Right forelimb (tissue), 1 donor: ENCODE measurements around the gene GSTO2.

Source experiments
- DNase-seq: peaks from one replicate; pipeline ENCODE4 v3.0.0-alpha.2; 2018

Gene GSTO2

DNA sequence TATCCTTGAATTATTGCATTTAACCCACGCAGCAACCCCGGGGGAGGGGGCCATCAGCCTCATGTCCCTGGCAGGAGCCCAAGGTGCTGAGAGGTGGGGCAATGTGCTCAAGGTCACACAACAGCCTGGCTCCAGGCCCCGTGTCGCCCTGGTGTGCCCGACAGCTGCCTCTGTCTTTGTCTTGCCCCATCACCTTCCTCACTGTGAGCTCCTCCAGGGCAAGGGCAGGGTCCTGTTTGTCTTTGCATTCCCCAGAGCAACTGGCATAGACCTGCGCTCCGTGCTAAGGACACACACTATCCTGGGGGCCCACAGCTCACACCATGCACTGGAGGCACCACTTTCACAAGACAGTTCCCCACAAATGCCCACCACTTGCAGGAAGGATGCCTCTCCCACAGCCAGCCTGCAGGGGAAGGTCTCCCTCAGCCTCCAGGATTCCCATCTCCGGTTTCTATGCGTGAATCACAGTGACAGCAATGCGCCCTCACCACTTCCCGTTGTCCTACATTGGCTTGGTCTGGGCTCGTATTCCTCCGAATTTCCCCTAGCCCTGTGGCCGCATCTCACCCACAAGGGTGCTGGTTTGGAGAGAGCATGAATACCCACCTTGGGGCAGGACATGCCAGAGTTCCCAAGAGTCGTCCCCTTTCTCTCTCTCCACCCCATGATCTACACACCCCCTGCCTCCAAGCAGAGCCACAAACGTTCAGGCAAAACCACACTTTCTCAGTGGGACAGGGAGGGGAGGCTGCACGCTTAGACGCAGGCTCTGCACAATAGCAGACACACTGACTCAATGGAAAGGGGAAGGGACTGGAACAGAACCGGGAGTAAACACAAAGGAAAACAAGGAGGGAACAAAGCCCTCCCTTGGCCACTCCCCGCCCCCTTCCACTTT, 59.0 kb downstream of the GSTO2 start:
- peak; percentile 61 for DNase-seq

DNA sequence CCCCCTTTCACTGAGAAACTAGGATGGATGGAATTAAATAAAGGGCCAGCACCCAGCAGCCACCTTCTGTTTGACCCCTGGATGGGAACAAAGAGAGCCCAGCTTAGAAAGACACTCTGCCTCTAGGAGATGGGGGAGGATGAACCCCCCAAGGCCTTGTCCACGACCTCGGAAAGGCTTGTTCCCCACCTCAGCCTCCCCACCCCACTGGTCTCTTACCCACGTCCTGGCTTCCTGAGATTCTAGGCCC, 59.6 kb downstream of the GSTO2 start:
- DNase-seq = no peak

GRCh38 chr10:104328896-104329710, 60.1 kb downstream of the GSTO2 start:
- peak; percentile 66 for DNase-seq

GRCh38 chr10:104329735-104330134, 60.8 kb downstream of the GSTO2 start:
- peak; percentile 36 for DNase-seq

DNA sequence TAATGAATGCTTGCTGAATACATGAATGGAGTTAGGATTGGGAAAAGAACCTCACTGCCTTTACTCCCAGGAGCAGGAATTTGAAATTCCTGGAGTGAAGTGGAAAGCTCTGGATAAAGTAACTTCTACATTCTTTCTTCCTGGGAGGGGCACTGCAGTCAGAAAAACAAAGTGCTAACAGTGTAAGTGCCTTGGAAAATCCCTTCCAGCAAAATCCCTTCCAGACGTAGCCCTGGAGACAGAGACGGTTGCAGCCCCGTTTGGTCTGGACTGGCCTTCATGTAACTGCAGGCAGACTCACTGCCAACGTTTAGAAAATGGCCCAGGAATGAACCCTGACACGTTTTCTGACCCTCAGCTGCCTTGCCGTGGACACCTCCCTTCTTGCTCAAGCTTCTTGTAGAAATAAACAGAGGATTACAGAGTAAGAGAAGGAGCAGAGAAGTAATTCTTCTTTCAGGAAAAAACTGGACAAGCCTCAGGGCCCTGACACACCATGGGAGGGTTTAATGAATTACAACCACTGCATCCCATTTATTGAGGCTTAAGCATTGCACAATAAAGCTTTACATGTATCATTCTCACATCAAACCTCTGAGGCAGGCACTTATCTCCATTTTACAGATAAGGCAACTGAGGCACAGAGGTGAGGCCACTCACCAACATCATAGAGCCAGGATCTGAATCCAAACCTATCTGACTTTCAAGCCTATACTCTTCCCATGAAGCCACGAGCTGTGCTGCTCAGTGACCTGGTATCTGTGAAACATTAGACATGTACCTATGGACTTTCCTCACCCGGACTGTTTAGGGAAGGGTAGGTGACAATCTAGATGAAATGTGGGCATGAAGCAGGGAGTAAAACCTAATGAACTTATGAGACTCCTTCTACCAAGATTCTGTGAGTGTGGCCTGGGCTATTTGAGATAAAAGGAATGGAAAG, 61.5 kb downstream of the GSTO2 start:
- peak; percentile 78 for DNase-seq

DNA sequence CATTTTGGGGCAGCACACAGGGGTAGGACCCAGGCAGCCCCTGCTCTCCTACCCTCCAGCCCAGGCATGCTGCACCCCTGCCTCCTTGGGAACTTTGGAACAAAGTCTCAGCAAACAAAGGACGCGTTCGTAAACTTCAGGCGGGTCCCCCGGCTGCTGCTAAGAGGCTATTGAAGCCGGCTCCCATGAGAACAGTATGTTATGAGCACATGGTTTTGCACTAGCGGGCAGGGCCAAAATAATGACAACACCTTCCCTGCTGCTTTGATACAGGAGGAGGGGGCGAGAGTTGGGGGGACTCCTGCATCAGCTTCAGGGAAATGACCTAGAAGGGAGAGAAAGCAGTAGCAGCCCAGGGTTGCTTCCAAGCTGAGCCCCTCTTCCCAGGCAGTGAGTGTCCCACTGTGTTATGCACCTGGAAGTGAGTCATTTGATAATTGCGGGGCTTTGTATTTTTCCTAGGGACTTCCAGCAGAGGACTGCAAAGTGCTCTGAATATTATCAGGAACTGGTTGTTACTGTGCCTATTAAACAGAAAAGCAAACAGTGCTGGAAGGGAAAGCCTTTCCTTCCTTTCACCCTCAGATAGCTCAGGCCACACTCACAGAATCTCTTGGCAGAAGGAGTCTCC, 62.3 kb downstream of the GSTO2 start:
- peak; percentile 60 for DNase-seq

DNA sequence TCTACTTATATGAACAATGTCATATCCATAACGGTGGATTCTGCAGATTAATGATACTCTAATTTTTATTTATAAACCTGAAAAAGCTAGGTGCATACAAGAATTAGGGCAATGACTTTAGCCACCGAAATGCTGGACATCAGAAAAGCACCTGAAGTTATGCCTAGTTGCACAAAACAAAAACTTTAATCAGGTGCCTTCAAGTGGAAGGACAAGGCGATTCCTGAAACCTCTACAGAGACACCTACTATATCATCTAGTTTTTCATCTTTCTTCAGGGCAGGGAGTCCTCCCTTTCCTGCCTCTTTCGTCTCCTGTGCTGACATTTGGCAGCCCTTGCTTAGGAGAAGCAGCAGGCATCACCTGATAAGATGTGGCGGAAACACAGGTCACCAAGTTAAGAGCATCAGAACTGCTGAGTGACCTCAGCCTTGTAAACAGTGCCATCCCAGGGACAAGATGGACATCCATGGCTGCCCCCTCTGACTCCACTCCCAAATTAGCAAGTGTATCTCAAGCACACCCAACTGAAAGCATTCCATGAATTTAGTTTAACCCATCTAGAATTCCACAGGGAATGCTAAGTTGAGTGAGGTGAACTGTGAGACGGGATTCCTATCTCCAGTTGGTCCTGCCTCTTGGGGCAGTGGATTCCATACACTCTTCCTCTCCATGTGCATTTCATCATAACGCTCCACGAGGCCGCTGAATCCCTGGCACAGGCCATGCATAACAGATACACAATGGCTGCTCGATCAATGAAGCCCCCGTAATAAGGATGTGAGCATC, 63.5 kb downstream of the GSTO2 start:
- DNase-seq = no peak

GRCh38 chr10:104333032-104333727, 64.2 kb downstream of the GSTO2 start:
- DNase-seq = no peak

- no peak for DNase-seq
Measured at GRCh38 chr10:104333728-104334373, 64.9 kb downstream of the GSTO2 start.

DNA sequence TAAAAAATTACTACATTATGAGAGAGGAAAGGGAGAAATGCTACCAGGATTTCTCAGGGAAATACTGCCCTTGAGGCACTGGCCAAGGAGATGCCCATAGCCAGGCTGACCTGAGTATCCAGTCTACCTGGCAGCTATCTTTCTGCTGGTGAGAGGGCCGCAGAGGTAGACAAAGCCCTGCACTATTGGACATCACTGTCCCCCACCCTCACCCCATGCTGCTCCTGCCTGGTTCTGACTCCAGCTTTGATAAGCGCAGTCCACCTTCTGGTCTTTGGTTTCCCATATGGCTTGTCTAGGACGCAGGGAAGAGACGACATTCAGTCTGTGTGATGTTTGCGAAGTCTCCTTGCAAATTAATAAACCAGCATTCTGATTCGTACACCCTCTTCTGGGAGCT, 65.6 kb downstream of the GSTO2 start:
- no peak for DNase-seq

DNA sequence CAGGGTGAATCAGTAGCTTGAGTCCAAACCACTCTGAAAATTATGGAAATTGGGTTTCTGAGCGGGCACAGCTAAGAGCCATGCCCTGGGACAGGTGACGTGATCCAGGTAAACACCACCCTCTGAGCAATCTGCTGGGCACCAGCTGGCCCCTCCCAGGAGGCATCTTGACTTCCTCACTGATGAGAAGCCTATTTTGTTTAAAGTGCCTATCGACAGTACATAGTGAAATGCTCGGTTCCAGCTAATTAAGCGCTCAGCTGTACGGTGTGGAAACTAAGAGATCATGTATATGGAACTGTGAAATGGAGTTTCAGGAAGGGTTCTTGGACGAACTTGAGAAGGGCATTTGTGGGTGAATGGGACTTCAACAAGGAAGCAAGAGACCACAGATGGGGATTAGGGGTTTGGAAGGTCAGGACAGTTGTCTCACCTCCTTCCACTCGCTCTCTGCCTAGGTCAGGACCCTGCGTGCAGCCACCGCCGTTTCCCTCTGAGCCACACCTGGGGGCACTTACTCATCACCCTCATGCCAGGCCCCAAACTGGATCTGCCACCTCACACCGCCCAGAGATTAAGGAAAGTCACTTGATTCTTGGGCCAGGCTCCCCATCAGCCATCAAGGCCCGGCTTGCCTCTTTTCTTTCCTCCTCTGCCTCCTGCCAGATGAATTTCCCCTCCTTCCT, 66.1 kb downstream of the GSTO2 start:
- DNase-seq = no peak

- DNase-seq = no peak
Measured at GRCh38 chr10:104336821-104337467, 68.0 kb downstream of the GSTO2 start.

GRCh38 chr10:104337521-104337984, 68.6 kb downstream of the GSTO2 start:
- no peak for DNase-seq

GRCh38 chr10:104337985-104338735, 69.2 kb downstream of the GSTO2 start, which contains the start of gene ITPRIP:
TSS of gene ITPRIP (minus strand) at chr10:104338465. CDS start at chr10:104316051, 22,414 bp downstream.
- peak; percentile 87 for DNase-seq

DNA sequence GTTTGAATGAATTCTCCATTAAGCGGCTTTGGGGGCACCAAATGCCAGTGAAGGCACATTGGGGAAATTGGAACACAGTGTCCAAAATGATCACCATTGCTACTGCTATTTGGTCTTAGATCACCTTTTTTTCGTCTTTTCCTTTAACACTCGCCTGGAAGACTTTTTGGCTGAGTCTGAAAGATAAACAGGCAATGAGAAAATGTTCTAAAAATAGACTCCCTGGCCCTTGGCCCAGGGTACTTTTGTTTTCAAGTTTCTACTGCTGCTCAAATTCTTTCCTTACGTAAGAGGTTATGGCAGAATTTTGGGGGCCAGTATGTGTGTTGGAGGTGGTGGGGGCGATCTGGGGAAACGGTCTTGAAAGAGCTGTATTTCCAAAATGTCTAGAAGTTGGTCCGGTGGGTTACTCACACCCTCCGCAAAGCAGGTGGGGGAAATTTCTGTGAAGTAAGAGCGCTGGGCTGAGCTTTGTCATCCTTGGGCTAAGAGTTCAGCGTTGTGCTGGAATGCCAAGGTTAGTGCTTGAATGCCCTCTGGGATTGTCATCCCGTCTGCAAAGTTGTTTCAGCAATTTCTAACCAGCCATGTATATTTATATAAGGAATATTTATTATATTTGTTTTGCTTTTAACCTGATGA, 70.6 kb downstream of the GSTO2 start:
- no peak for DNase-seq

GRCh38 chr10:104340111-104340526, 71.1 kb downstream of the GSTO2 start:
- DNase-seq = no peak

DNA sequence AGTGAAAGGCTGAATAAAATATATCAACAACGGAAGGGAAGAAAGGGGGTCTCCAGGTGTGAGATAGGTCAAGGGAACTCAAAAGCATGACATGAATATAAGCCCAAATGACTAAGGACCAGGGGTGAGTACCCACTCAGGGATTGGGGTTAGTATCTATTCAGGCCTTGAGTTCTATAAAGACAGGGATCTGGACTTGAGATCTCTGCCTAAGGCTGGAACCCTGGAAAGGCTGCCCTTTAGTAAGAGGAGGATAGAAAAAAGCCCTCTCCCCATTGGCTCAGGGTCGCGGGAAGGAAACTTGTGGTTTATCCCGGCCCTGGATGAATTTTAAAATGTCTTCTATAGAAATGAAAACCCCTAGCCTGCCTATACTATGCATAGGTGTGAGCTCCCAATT, 71.7 kb downstream of the GSTO2 start:
- no peak for DNase-seq

DNA sequence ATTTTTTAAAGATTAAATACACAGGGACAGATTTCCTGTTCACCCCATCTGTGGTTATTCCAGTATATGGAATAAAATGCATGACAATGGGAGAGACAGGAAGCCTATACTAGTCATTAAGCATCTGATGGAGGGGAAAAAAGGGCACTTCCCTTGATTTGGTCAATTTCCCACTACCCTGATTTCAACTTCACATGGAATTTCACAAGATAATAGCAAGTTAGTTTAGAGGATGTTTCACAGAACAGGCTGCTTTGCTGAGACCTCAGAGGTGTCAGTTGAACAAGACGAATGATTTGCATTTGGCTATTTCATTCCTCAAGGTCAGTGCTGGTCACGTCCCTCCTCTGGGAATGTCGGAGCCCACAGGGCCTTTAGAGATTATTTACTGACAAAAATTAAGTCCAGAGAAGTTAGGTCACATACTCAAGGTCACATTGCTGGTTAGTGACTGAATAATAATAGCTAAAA, 74.0 kb downstream of the GSTO2 start:
- DNase-seq = no peak
